ENCODE data around the gene KRTAP10-2.

The KRTAP10-2 gene

GRCh38 chr21:44537930-44538911, 13.1 kb downstream of the KRTAP10-2 start:
- ATAC-seq, result no peak
- DNase-seq, result no peak

- no peak for DNase-seq
Measured at GRCh38 chr21:44535963-44536362, 15.3 kb downstream of the KRTAP10-2 start.

GRCh38 chr21:44534688-44535087, 16.6 kb downstream of the KRTAP10-2 start:
- no peak for DNase-seq
- ATAC-seq, result peak; percentile 50

More at GRCh38 chr21:44535963-44536362, 15.3 kb downstream of the KRTAP10-2 start:
- ATAC-seq, result no peak

- DNase-seq (no peak), ATAC-seq (no peak)
Measured at GRCh38 chr21:44533891-44534627, 17.2 kb downstream of the KRTAP10-2 start.

GRCh38 chr21:44533121-44533890, 18.0 kb downstream of the KRTAP10-2 start:
- ATAC-seq, result no peak
- no peak for DNase-seq

GRCh38 chr21:44532712-44533111, 18.6 kb downstream of the KRTAP10-2 start:
- ATAC-seq (no peak), DNase-seq (no peak)

- no peak for ATAC-seq
- DNase-seq, result no peak
Measured at GRCh38 chr21:44531606-44532564, 19.4 kb downstream of the KRTAP10-2 start.

- no peak for ATAC-seq
- no peak for DNase-seq
Measured at GRCh38 chr21:44530903-44531605, 20.3 kb downstream of the KRTAP10-2 start.

GRCh38 chr21:44530221-44530902, 20.9 kb downstream of the KRTAP10-2 start:
- ATAC-seq, result no peak
- no peak for DNase-seq

- DNase-seq (no peak), ATAC-seq (no peak)
Measured at GRCh38 chr21:44529503-44530125, 21.7 kb downstream of the KRTAP10-2 start.

- DNase-seq (no peak), ATAC-seq (no peak)
Measured at GRCh38 chr21:44529011-44529421, 22.3 kb downstream of the KRTAP10-2 start.

GRCh38 chr21:44528634-44528995, 22.7 kb downstream of the KRTAP10-2 start:
- ATAC-seq (no peak), DNase-seq (no peak)

GRCh38 chr21:44527983-44528633, 23.2 kb downstream of the KRTAP10-2 start:
- DNase-seq (no peak), ATAC-seq (no peak)

- no peak for DNase-seq
- ATAC-seq, result no peak
Measured at GRCh38 chr21:44527156-44527982, 23.9 kb downstream of the KRTAP10-2 start.

GRCh38 chr21:44526096-44526997, 25.0 kb downstream of the KRTAP10-2 start:
- no peak for DNase-seq
- ATAC-seq, result no peak

GRCh38 chr21:44525391-44526095, 25.8 kb downstream of the KRTAP10-2 start:
- no peak for DNase-seq
- ATAC-seq, result no peak

All from stimulated activated naive CD8-positive, alpha-beta T cell treated with anti-CD3 and anti-CD28 coated beads, Interleukin-15, Interleukin-2, amounts not matched to agents 100 U/mL and 50 U/mL, for 24 hours (primary cell).